SH-SY5Y (cell line): ENCODE measurements around the gene CPA4.

Source experiments
- GATA2 ChIP-seq: IDR thresholded peaks from 2 replicates; pipeline ENCODE4 v1.6.1; 2011; ENCODE audit warnings: mild to moderate bottlenecking, low read depth, low read length
- GATA3 ChIP-seq: IDR thresholded peaks from 2 replicates; pipeline ENCODE4 v1.6.1; 2011; ENCODE audit warnings: low read depth, mild to moderate bottlenecking, low read length, moderate library complexity

- TF ChIP-seq GATA2 (no peak), GATA3 (no peak)
These were observed 52.2 kb downstream of the CPA4 start for GRCh38 chr7:130345136-130345535.
